ENCODE measurements around the gene TPRG1L. TPM values are rescaled to one million over a fixed set of nuclear protein-coding genes. Genes with fewer than 3 reads are reported as not detected.

TPRG1L gene
- total RNA-seq, 2 experiments from 2014 or later: 9.2 to 10.4 TPM

DNA sequence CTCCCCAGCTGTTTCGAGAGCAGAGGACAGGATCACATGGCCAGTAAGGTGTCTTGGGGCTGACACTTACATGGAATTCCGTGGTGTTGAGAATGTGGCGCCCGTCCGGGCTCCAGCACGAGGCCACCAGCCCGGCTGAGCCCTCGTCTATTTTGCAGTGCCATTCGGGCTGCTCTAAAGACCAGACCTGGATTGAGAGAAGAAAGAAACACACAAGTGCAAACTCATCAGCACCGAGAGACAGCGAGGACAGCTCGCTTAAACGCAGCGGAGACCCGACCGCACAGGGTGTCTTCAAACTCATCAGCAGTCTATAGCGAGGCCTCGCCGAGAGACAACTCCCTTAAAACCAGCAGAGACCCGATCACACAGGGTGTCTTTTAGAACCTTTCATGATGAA is 21.8 kb downstream of the TPRG1L start:
- Mint-ChIP-seq H3K9me3 (no peaks in the 10 kb centered on the region), H3K4me1 (ENCODE audit: low read depth) (peaks cover 23% of the 10 kb centered on the region), H3K36me3 (peaks cover 16% of the 10 kb centered on the region), H3K27ac (no peak overlapping the region), H3K27me3 (peaks cover 8% of the 10 kb centered on the region), H3K4me3 (no peak overlapping the region)
- intact Hi-C loops (cut with micrococcal nuclease): no loop called here
- ChIA-PET POLR2A (no interaction called here), CTCF (interaction anchor here (1.4 kb wide), 1 partner anchor 25 kb away, joined by 5 read pairs; no protein-coding TSS in a partner anchor)
- no peak for DNase-seq

DNA sequence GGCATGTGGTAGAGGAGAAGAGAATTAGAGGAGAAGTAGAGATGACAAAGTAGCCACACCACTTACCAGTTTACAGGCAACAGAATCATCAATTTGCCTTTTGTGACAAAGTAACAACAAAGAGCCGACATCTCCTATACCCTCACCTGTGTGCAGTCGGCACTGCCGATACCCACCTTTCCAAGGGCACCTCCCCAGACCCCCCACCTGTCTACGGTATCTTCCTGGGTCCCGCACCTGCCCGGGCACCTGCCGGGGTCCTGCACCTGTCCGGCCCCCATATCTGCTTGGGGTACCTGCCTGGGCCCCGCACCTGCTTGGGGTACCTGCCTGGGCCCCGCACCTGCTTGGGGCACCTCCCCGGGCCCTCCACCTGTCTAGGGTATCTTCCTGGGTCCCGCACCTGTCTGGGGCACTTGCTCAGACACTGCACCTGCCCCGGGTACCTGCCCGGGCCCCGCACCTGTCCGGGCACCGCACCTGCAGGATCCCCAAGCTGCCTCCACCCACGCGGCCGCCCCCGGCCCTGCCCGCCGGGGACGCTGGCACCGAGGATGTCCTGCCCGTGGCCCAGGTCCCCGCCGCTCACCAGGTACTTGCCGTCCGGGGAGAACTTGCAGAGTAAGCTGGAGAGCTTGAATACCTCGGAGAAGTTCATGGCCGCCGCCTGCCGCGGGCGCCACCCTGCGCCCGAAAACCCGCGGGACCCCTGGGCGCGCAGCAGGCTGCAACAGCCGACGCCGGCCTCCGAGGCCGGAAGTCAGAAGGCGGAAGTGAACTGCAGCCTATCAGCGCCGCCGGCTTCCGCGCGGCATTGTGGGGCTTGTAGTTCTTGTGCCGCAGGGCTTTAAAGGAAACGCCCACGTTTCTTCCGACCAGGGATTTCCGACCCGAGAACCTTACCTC is 24.8 kb downstream of the TPRG1L start, which contains the start of gene WRAP73:
Gene WRAP73 (minus strand): TSS at position 762 of the 906 bp plus-strand sequence. CDS start 104 bp downstream, at position 658.
- Mint-ChIP-seq H3K27ac (no peak within 1 kb of the TSS), H3K36me3 (peaks cover 7% of the 10 kb centered on the region), H3K27me3 (peaks cover 25% of the 10 kb centered on the region), H3K4me1 (ENCODE audit: low read depth) (peaks cover 23% of the 10 kb centered on the region), H3K4me3 (peak within 1 kb of the TSS; percentile 76), H3K9me3 (no peaks in the 10 kb centered on the region)
- intact Hi-C loops (cut with micrococcal nuclease): loop anchor here (1.0 to 10.0 kb wide), 3 partner anchors 25 to 255 kb away; partner anchors contain the start of genes C1orf174 and LRRC47
- ChIA-PET POLR2A (no interaction called here), CTCF (interaction anchor here (0.7 to 1.6 kb wide), 7 partner anchors 28 to 197 kb away, joined by 3 to 4 read pairs (median 4); no protein-coding TSS in a partner anchor)
- peak; percentile 95 for DNase-seq

- intact Hi-C loops (cut with micrococcal nuclease): loop anchor here (1.0 to 10.0 kb wide), 3 partner anchors 26 to 254 kb away; partner anchors contain the start of genes C1orf174 and LRRC47
- H3K9me3 Mint-ChIP-seq: no peaks in the 10 kb centered on the region
- H3K36me3 Mint-ChIP-seq: peaks cover 3% of the 10 kb centered on the region
- no peak for DNase-seq
- CTCF ChIA-PET: interaction anchor here (0.6 to 1.1 kb wide), 4 partner anchors 31 to 113 kb away, joined by 3 to 4 read pairs (median 4); no protein-coding TSS in a partner anchor
- H3K4me3 Mint-ChIP-seq: peak overlapping the region; percentile 76
- H3K27me3 Mint-ChIP-seq: peaks cover 28% of the 10 kb centered on the region
- peaks cover 23% of the 10 kb centered on the region for H3K4me1 Mint-ChIP-seq (ENCODE audit: low read depth)
- POLR2A ChIA-PET: no interaction called here
- no peak overlapping the region for H3K27ac Mint-ChIP-seq
Measured at GRCh38 chr1:3650248-3651025, 25.6 kb downstream of the TPRG1L start.

- H3K4me1 Mint-ChIP-seq (ENCODE audit: low read depth): peaks cover 26% of the 10 kb centered on the region
- DNase-seq: no peak
- H3K27me3 Mint-ChIP-seq: peaks cover 33% of the 10 kb centered on the region
- H3K9me3 Mint-ChIP-seq: no peaks in the 10 kb centered on the region
- peak overlapping the region; percentile 35 for H3K4me3 Mint-ChIP-seq
- no peak overlapping the region for H3K27ac Mint-ChIP-seq
- ChIA-PET POLR2A (no interaction called here), CTCF (interaction anchor here (0.6 to 1.3 kb wide), 2 partner anchors 34 to 73 kb away, joined by 4 to 5 read pairs; no protein-coding TSS in a partner anchor)
- H3K36me3 Mint-ChIP-seq: no peaks in the 10 kb centered on the region
- intact Hi-C loops (cut with micrococcal nuclease): loop anchor here (5.0 to 10.0 kb wide), 2 partner anchors 146 to 254 kb away; partner anchors contain the start of genes C1orf174 and LRRC47
Measured at GRCh38 chr1:3651026-3651929, 26.5 kb downstream of the TPRG1L start.

- Mint-ChIP-seq H3K36me3 (no peaks in the 10 kb centered on the region), H3K27ac (no peak within 1 kb of the TSS), H3K27me3 (peaks cover 39% of the 10 kb centered on the region), H3K9me3 (no peaks in the 10 kb centered on the region), H3K4me3 (peak within 1 kb of the TSS; percentile 35), H3K4me1 (ENCODE audit: low read depth) (peaks cover 33% of the 10 kb centered on the region)
- ChIA-PET CTCF (interaction anchor here (1.3 kb wide), 1 partner anchor 73 kb away, joined by 5 read pairs; no protein-coding TSS in a partner anchor), POLR2A (no interaction called here)
- intact Hi-C loops (cut with micrococcal nuclease): loop anchor here (5.0 to 10.0 kb wide), 2 partner anchors 145 to 253 kb away; partner anchors contain the start of genes C1orf174 and LRRC47
- no peak for DNase-seq
Measured at GRCh38 chr1:3651930-3652547, 27.2 kb downstream of the TPRG1L start, which contains the start of gene TP73. Gene TP73 (plus strand): TSS chr1:3652516. CDS start chr1:3682366, 29,850 bp downstream.

DNA sequence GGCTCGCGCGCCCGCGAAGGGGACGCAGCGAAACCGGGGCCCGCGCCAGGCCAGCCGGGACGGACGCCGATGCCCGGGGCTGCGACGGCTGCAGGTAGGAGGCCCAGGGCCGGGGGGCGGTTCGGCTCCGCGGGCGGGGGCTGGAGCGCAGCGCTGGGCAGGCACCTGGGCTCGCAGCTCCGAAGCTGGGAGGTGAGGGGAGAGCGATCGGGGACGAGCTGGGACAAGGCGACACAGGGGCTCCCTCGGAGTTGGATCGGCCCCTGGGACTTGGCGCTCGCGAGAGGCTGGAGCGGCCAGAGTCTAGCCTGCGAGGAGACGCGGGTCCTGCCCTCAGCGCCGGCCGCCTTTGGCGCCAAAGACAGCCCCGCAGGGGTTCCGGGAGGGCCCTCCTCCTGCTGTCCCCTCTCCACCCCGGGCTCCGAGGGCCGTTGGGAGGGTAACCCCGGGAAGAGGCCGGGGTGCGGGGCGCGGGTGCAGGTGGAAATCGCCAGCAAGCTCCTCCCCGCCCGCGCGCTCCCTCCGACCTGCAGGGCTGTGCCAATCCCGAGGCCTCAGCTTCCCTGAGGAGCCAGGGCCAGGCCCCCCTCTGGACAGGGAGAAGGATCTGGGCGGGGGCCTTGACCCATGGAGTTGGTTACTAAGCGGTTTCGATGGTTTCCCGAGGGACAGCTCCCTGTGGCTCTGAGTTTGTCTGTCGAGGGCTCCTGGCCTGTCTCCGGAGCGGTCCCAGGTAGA is 27.9 kb downstream of the TPRG1L start:
- intact Hi-C loops (cut with micrococcal nuclease): loop anchor here (5.0 to 10.0 kb wide), 2 partner anchors 145 to 252 kb away; partner anchors contain the start of genes C1orf174 and LRRC47
- Mint-ChIP-seq H3K4me1 (ENCODE audit: low read depth) (peaks cover 36% of the 10 kb centered on the region), H3K27me3 (peaks cover 43% of the 10 kb centered on the region), H3K9me3 (no peaks in the 10 kb centered on the region), H3K4me3 (no peak overlapping the region), H3K36me3 (no peaks in the 10 kb centered on the region), H3K27ac (no peak overlapping the region)
- ChIA-PET POLR2A (no interaction called here), CTCF (no interaction called here)
- DNase-seq: no peak

DNA sequence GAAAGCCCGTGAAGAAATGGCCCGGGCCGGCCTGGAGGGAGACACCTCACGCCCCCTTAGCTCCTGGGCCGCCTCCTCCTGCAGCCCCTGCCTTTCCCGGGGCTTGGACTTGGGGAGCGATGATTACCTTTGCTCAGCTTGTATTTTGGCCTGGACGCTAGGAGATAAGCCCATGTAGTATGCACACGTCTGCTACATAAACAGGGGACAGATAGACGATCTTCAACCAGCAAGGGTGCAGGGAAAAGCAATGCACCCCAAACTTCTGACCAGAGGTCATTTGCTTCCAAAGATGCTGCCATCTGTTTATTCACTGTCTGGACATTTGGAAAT is 28.4 kb downstream of the TPRG1L start:
- H3K4me1 Mint-ChIP-seq (ENCODE audit: low read depth): peaks cover 31% of the 10 kb centered on the region
- ChIA-PET CTCF (interaction anchor here (1.4 kb wide), 1 partner anchor 34 kb away, joined by 6 read pairs; no protein-coding TSS in a partner anchor), POLR2A (no interaction called here)
- peaks cover 47% of the 10 kb centered on the region for H3K27me3 Mint-ChIP-seq
- H3K36me3 Mint-ChIP-seq: no peaks in the 10 kb centered on the region
- DNase-seq: no peak
- intact Hi-C loops (cut with micrococcal nuclease): loop anchor here (5.0 to 10.0 kb wide), 2 partner anchors 144 to 252 kb away; partner anchors contain the start of genes C1orf174 and LRRC47
- H3K9me3 Mint-ChIP-seq: no peaks in the 10 kb centered on the region
- H3K27ac Mint-ChIP-seq: no peak overlapping the region
- H3K4me3 Mint-ChIP-seq: no peak overlapping the region

- no peak overlapping the region for H3K27ac Mint-ChIP-seq
- H3K4me1 Mint-ChIP-seq (ENCODE audit: low read depth): peaks cover 20% of the 10 kb centered on the region
- ChIA-PET POLR2A (no interaction called here), CTCF (interaction anchor here (1.4 kb wide), 1 partner anchor 35 kb away, joined by 6 read pairs; no protein-coding TSS in a partner anchor)
- no peaks in the 10 kb centered on the region for H3K36me3 Mint-ChIP-seq
- peaks cover 51% of the 10 kb centered on the region for H3K27me3 Mint-ChIP-seq
- H3K9me3 Mint-ChIP-seq: no peaks in the 10 kb centered on the region
- intact Hi-C loops (cut with micrococcal nuclease): loop anchor here (5.0 to 10.0 kb wide), 2 partner anchors 143 to 250 kb away; partner anchors contain the start of genes C1orf174 and LRRC47
- no peak for DNase-seq
- H3K4me3 Mint-ChIP-seq: no peak overlapping the region
Measured at GRCh38 chr1:3654549-3655281, 29.9 kb downstream of the TPRG1L start.

DNA sequence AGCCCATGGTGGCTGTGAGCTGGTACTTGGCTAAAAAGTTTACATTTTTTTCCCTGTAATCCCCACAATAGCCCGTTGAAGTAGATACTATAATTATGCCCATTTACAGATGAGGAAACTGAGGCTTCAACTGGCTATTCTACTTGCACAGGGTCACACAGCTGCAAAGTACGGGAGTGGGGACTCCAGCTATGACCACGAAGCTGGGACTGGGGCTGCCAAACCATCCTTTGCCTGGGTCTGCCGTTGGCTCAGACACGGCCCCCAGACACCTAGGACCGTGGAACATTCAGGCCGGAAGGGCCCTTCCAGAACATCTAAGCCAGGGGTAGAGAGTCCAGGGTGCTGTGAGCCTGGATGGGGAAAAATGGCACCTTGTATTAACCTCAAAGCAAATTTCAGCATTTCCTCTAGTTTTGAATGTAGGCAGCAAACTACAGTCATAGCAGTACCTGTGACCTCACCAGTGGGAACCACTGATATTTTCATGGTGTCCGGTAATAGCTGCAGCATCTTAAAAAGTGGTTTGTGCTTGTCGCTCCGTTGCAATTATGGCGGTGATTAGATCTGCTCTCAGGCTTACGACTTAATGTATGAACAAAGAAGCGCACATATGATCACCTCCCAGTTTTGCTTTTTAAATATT is 31.8 kb downstream of the TPRG1L start:
- Mint-ChIP-seq H3K36me3 (no peaks in the 10 kb centered on the region), H3K27me3 (peaks cover 42% of the 10 kb centered on the region), H3K9me3 (no peaks in the 10 kb centered on the region), H3K4me3 (no peak overlapping the region), H3K27ac (no peak overlapping the region), H3K4me1 (ENCODE audit: low read depth) (peaks cover 13% of the 10 kb centered on the region)
- CTCF ChIA-PET: no interaction called here
- intact Hi-C loops (cut with micrococcal nuclease): loop anchor here (10.0 kb wide), 1 partner anchor 248 kb away; the partner anchor contains the start of gene C1orf174
- peak; percentile 48 for DNase-seq
- POLR2A ChIA-PET: no interaction called here

Data from activated CD4-positive, alpha-beta memory T cell treated with anti-CD3 and anti-CD28 coated beads for 36 hours (primary cell).